Right lobe of liver (tissue), 4 donors: ENCODE measurements around the gene PPARGC1A.

Experiments used
- POLR2A ChIP-seq: fragments of 450-650 bp; IDR thresholded peaks from one replicate; pipeline ENCODE4 v1.6.1; 2017; ENCODE audit warnings: antibody characterized with exemption, mild to moderate bottlenecking
- TF ChIP-seq, protein P1 (sequence below), 4 donors: fragments of 200-600 bp in 3 of 4; fragments of 450-650 bp in 1 of 4; IDR thresholded peaks; one replicate each; pipeline versions ENCODE4 v1.5.1 to v1.8.0; 2016 to 2022; ENCODE audit warnings: antibody characterized with exemption in 4 of 4, mild to moderate bottlenecking in 2 of 4
- donor health status: DM: no; HTN: no; CAD: no.
- donor health status: DM: no; HTN: no; CAD: no.
- donor health status: DM: no; HTN: yes; CAD: no.

DNA sequence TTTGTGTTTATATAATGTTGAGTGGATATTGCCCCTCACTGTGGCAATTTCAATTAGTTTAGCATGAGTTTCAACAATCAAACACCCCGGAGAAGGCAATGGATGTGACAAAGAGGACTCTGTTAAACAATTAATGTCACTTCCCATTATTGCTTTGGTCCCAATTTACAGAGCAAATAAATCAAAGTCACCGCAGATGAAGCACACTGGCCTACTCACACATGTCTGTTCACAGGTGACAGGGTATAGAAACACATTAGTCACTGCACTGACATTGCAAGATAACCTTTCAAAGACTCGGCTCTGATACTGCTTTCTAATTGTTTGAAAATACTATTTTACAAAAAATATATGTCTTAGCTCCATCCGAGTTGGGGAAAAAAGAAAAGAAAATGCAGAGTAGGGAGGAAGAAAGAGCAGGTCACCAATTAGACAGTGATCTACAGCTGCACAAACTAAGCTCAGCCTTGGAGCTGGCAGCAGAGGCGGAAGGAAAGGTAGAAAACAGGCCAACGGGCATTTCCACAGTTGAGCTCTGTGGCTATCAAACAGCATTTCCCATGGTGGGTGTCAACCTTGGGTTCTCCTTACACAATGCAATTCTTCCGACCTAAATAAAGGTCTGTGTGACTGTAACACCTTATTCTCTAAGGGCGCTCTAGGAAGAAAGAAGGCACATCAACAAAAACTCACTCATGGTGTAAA is 53.9 kb downstream of the PPARGC1A start:
- TF ChIP-seq, protein P1, sequence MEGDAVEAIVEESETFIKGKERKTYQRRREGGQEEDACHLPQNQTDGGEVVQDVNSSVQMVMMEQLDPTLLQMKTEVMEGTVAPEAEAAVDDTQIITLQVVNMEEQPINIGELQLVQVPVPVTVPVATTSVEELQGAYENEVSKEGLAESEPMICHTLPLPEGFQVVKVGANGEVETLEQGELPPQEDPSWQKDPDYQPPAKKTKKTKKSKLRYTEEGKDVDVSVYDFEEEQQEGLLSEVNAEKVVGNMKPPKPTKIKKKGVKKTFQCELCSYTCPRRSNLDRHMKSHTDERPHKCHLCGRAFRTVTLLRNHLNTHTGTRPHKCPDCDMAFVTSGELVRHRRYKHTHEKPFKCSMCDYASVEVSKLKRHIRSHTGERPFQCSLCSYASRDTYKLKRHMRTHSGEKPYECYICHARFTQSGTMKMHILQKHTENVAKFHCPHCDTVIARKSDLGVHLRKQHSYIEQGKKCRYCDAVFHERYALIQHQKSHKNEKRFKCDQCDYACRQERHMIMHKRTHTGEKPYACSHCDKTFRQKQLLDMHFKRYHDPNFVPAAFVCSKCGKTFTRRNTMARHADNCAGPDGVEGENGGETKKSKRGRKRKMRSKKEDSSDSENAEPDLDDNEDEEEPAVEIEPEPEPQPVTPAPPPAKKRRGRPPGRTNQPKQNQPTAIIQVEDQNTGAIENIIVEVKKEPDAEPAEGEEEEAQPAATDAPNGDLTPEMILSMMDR (IDR thresholded peaks at IDR 0.05): no peak
- TF ChIP-seq POLR2A: no peak
